HepG2 (cell line): ENCODE data around the gene LMNTD1. TPM values are rescaled to one million over a fixed set of nuclear protein-coding genes. Genes with fewer than 3 reads are reported as not detected.

Experiments
- ATAC-seq: fragments of 200-7000 bp; cut with Tn5 transposase; 3 replicates; pipeline ENCODE4 v1.9.1; 2020; ENCODE audit warnings: mild to moderate bottlenecking, moderate library complexity
- BruUV-seq: library from RNA; stranded (reverse); fragments of 400-500 nt; replicated peaks from 2 replicates; lab custom pipeline; 2021; lab: Mats Ljungman, UMichigan
- CTCF ChIA-PET: fragments of 300-600 bp; formaldehyde crosslinking; extraction: SDS; loops from one replicate; lab custom pipeline; 2021; ENCODE audit warnings: low total read pairs, inconsistent platforms, low intra/inter-chr PET ratio; lab: Yijun Ruan, JAX
- POLR2A ChIA-PET: fragments of 350-600 bp; sonication (Branson Sonifier 250); formaldehyde crosslinking; loops from one replicate; lab custom pipeline; 2020; ENCODE audit warnings: antibody characterized with exemption, inconsistent platforms; lab: Yijun Ruan, JAX
- DNase-seq: peaks from one replicate; pipeline ENCODE4 v3.0.0-alpha.2; 2015; ENCODE audit warnings: low spot score
- FAIRE-seq: peaks from 3 replicates; lab custom pipeline; 2011; peaks lifted over from hg19 to GRCh38; lab: Jason Lieb, UNC
- H2AFZ ChIP-seq: one replicate; pipeline ENCODE4 v1.6.1; 2011; ENCODE audit warnings: low read length, inconsistent platforms
- H3K27ac ChIP-seq: fragments of 300-600 bp; 3 replicates; pipeline ENCODE4 v1.8.0; 2011; ENCODE audit warnings: mixed run types, mild to moderate bottlenecking, mixed read lengths, low read length, inconsistent platforms; ENCODE audit not compliant: insufficient read depth; ENCODE audit errors: extremely low read length
- H3K27me3 ChIP-seq, 2 experiments: fragments of 200-600 bp in 1 of 2; 2 replicates in 1 of 2; 3 replicates in 1 of 2; pipeline versions ENCODE4 v1.6.0 to v1.8.0; 2011; ENCODE audit warnings: low read length in 2 of 2, mild to moderate bottlenecking in 2 of 2, moderate library complexity in 2 of 2, inconsistent platforms in 1 of 2; ENCODE audit not compliant: insufficient read depth in 2 of 2, control insufficient read depth in 1 of 2
- H3K36me3 ChIP-seq, 2 experiments: fragments of 200-600 bp in 1 of 2; replicated peaks in 1 of 2; 2 replicates in 1 of 2; 3 replicates in 1 of 2; pipeline versions ENCODE4 v1.5.1 to v1.8.0; 2011; ENCODE audit warnings: low read length in 2 of 2, inconsistent platforms in 1 of 2; ENCODE audit not compliant: insufficient read depth in 2 of 2, control insufficient read depth in 1 of 2
- H3K4me1 ChIP-seq: 2 replicates; pipeline ENCODE4 v1.5.1; 2012; ENCODE audit warnings: low read length, inconsistent platforms; ENCODE audit not compliant: insufficient read depth
- H3K4me2 ChIP-seq: 2 replicates; pipeline ENCODE4 v1.6.0; 2011; ENCODE audit warnings: low read depth, low read length, inconsistent platforms
- H3K4me3 ChIP-seq, 3 experiments: fragments of 200-600 bp in 1 of 3; sonication (generic), shearing (Covaris generic) in 1 of 3; replicated peaks in 1 of 3; 2 replicates each; pipeline ENCODE4 v1.5.1; 2011 to 2016; ENCODE audit warnings: low read length in 3 of 3, inconsistent platforms in 2 of 3, low read depth in 2 of 3, mild to moderate bottlenecking in 2 of 3, control low read depth in 1 of 3, mixed read lengths in 1 of 3; ENCODE audit not compliant: insufficient read depth in 1 of 3
- H3K79me2 ChIP-seq: one replicate; pipeline ENCODE4 v1.6.1; 2011; ENCODE audit warnings: low read length, inconsistent platforms; ENCODE audit not compliant: insufficient read depth
- H3K9ac ChIP-seq: 2 replicates; pipeline ENCODE4 v1.6.0; 2011; ENCODE audit warnings: mild to moderate bottlenecking, low read depth, low read length, inconsistent platforms; ENCODE audit not compliant: insufficient read depth
- H3K9me3 ChIP-seq: 2 replicates; pipeline ENCODE4 v1.5.1; 2012; ENCODE audit warnings: mild to moderate bottlenecking, low read length
- H4K20me1 ChIP-seq: 2 replicates; pipeline ENCODE4 v1.6.0; 2011; ENCODE audit warnings: inconsistent platforms, mild to moderate bottlenecking, low read length, moderate library complexity; ENCODE audit not compliant: insufficient read depth
- CCAR2 ChIP-seq: fragments of 200-400 bp; formaldehyde crosslinking; optimal IDR thresholded peaks from 2 replicates; pipeline ENCODE3; 2018; ENCODE audit warnings: low read depth, mild to moderate bottlenecking, low read length, moderate library complexity
- CREB3 ChIP-seq: sonication (generic); formaldehyde crosslinking; IDR thresholded peaks from 2 replicates; pipeline ENCODE4 v1.5.0; 2020; ENCODE audit warnings: missing genetic modification reagents
- MAX ChIP-seq: IDR thresholded peaks from 2 replicates; pipeline ENCODE4 v1.6.1; 2012; ENCODE audit warnings: inconsistent platforms
- MXD3 ChIP-seq: IDR thresholded peaks from 2 replicates; pipeline ENCODE4 v1.6.1; 2016; ENCODE audit warnings: mild to moderate bottlenecking, missing biosample characterization, missing genetic modification reagents
- NCOA5 ChIP-seq: sonication (generic); formaldehyde crosslinking; IDR thresholded peaks from 2 replicates; pipeline ENCODE4 v1.4.0; 2020; ENCODE audit warnings: missing genetic modification reagents
- RARG ChIP-seq: sonication (generic); formaldehyde crosslinking; IDR thresholded peaks from 2 replicates; pipeline ENCODE4 v1.4.0; 2020; ENCODE audit warnings: low read depth, mild to moderate bottlenecking, missing genetic modification reagents
- SNAPC4 ChIP-seq: sonication (generic); formaldehyde crosslinking; IDR thresholded peaks from 2 replicates; pipeline ENCODE4 v1.4.0; 2020; ENCODE audit warnings: mild to moderate bottlenecking, missing genetic modification reagents
- STAT5B ChIP-seq: sonication (generic); formaldehyde crosslinking; IDR thresholded peaks from 2 replicates; pipeline ENCODE4 v1.4.0; 2020; ENCODE audit warnings: missing genetic modification reagents
- TBX3 ChIP-seq: fragments of 450-650 bp; IDR thresholded peaks from 2 replicates; pipeline ENCODE4 v1.6.1; 2017; ENCODE audit warnings: antibody characterized with exemption, mild to moderate bottlenecking, inconsistent platforms, borderline replicate concordance
- ZC3H4 ChIP-seq: sonication (generic); formaldehyde crosslinking; IDR thresholded peaks from 2 replicates; pipeline ENCODE4 v1.4.0; 2020; ENCODE audit warnings: missing genetic modification reagents, borderline replicate concordance
- ZNF713 ChIP-seq: sonication (generic); formaldehyde crosslinking; IDR thresholded peaks from 2 replicates; pipeline ENCODE4 v1.4.0; 2020; ENCODE audit warnings: mild to moderate bottlenecking, missing genetic modification reagents
- WGBS: methylation state at CpG from one replicate; pipeline ENCODE4 v1.1.6; 2017; ENCODE audit warnings: low lambda C conversion rate; 5-methylcytosine and 5-hydroxymethylcytosine counted together
- in situ Hi-C: cut with HindIII; loops from 2 replicates; pipeline ENCODE4 v1.10.0; 2017; ENCODE audit warnings: low pct_unique_long_range_greater_than_20kb; ENCODE audit not compliant: extremely low pct_ligation_motif_present
- intact Hi-C: fragments of 100-400 bp; cut with micrococcal nuclease; formaldehyde crosslinking; loops from one replicate; pipeline ENCODE4 v1.10.0; 2022; ENCODE audit not compliant: unreplicated experiment
- polyA plus RNA-seq, 8 experiments: library from polyadenylated mRNA; depleted of rRNA in 3 of 8; stranded (reverse) in 7 of 8; unstranded in 1 of 8; fragments of >200 nt; fragmentation: Illumina TruSeq in 4 of 8; extraction: Trizol in 4 of 8; gene quantifications; 2 replicates each; pipeline versions ENCODE4 v1.2.1 to v1.2.3, GENCODE V29; 2011 to 2016; ENCODE audit warnings: low read depth in 4 of 8, missing spikeins in 1 of 8, mixed read lengths in 1 of 8; ENCODE audit not compliant: insufficient read depth in 1 of 8
- total RNA-seq, 5 experiments: library from RNA; depleted of rRNA; stranded (reverse); fragments of >200 nt; fragmentation: Illumina TruSeq; extraction: Trizol; gene quantifications; 2 replicates each; pipeline ENCODE4 v1.2.3, GENCODE V29; 2016; ENCODE audit warnings: low read depth in 1 of 5

LMNTD1 gene
- total and polyA plus RNA-seq, 2 of the 13 experiments (the other 11 are each of a cell fraction or from before 2014, with no cell fraction given), result not detected

GRCh38 chr12:25477217-25477616 is 75.9 kb downstream of the LMNTD1 start:
- H4K20me1 ChIP-seq, result no peaks in the 10 kb centered on the region
- H3K27ac ChIP-seq, result no peak overlapping the region
- DNase-seq, result no peak
- H3K9ac ChIP-seq, result no peak overlapping the region
- intact Hi-C loops, result no loop called here
- in situ Hi-C loops, result no loop called here
- TF ChIP-seq NCOA5, result no peak
- no peak for TF ChIP-seq CCAR2
- no peak for TF ChIP-seq MAX
- TF ChIP-seq ZNF713, result no peak
- no peak for TF ChIP-seq SNAPC4 (CRISPR knock-in tag)
- TF ChIP-seq STAT5B, result no peak
- TF ChIP-seq TBX3, result no peak
- TF ChIP-seq MXD3 (CRISPR knock-in tag), result no peak
- no peak for TF ChIP-seq CREB3 (CRISPR knock-in tag)
- no peak for TF ChIP-seq ZC3H4
- no peak for TF ChIP-seq RARG (CRISPR knock-in tag)
- TF ChIP-seq, all 625 proteins: peak for 0
- BruUV-seq, result no TSS peak
- CTCF ChIA-PET, result no interaction called here
- H3K4me1 ChIP-seq, result no peaks in the 10 kb centered on the region
- FAIRE-seq (no peak), ATAC-seq (no peak)
- WGBS, result 40% methylated on average over 5 of the region's 5 CpGs
- H3K4me2 ChIP-seq, result no peak overlapping the region
- H3K36me3 ChIP-seq, result no peaks in the 10 kb centered on the region
- H3K79me2 ChIP-seq, result no peaks in the 10 kb centered on the region
- H3K27me3 ChIP-seq, result no peaks in the 10 kb centered on the region; a peak in 1 of 5 replicates
- H2AFZ ChIP-seq, result no peak overlapping the region
- POLR2A ChIA-PET, result no interaction called here
- H3K4me3 ChIP-seq, result no peak overlapping the region
- no peaks in the 10 kb centered on the region for H3K9me3 ChIP-seq
